HG03060 (cell line): ENCODE data around the gene TBC1D12.
"Not testable (repeated sequence)": the region's sequence is repeated elsewhere in the genome, so short reads cannot be mapped to it uniquely, and the experiment has no call there.

Experiments used
- ATAC-seq: cut with Tn5 transposase; IDR thresholded peaks from one replicate; pipeline ENCODE4 v1.9.1; 2021; ENCODE audit warnings: low read depth, moderate number of reproducible peaks; ENCODE audit not compliant: unreplicated experiment

TBC1D12 gene

DNA sequence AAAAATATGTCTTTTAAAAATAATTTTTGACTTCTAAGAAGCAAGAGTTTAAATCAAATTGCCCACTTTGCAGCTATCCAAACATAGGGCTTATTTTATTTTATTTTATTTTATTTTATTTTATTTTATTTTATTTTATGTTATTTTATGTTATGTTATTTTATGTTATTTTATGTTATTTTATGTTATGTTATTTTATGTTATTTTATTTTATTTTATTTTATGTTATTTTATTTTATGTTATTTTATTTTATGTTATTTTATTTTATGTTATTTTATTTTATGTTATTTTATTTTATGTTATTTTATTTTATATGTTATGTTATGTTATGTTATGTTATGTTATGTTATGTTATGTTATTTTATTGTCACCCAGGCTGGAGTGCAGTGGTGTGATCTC is 129.2 kb downstream of the TBC1D12 start:
- not testable (repeated sequence) for ATAC-seq

DNA sequence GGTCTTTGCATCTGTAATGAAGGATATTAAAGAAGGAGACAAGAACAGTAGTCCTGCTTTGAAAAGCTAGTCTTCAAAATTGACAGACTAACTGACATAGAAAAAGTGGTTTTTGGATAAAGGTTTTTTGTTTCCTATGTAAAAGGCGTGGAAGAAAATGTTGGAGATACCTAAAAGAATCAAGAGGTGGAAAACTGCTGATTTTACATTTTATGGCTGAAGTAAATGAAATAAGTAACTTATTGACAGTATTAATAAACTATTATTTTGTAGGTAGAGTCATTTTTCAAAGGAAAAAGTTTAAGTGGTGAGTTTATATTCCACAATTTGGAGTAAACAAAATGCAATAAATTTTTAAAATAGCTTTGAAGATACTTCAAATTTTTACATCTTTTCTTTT is 130.7 kb downstream of the TBC1D12 start:
- no peak for ATAC-seq

DNA sequence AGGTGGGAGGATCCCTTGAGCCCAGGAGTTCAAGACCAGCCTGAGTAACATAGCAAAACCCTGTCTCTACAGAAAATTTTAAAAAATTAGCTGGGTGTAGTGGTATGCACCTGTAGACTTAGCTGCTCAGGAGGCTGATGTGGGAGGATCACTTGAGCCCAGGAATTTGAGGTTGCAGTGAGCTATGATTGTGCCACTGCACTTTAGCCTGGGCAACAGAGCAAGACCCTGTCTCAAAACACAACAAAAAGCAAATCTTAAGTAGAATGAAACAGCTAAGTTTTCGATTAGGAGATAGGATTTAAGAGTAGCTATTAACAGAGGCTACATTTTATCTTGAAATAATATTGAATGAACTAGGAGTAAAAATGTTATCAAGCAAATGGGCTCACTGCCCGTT is 139.9 kb downstream of the TBC1D12 start:
- ATAC-seq = not testable (repeated sequence)

DNA sequence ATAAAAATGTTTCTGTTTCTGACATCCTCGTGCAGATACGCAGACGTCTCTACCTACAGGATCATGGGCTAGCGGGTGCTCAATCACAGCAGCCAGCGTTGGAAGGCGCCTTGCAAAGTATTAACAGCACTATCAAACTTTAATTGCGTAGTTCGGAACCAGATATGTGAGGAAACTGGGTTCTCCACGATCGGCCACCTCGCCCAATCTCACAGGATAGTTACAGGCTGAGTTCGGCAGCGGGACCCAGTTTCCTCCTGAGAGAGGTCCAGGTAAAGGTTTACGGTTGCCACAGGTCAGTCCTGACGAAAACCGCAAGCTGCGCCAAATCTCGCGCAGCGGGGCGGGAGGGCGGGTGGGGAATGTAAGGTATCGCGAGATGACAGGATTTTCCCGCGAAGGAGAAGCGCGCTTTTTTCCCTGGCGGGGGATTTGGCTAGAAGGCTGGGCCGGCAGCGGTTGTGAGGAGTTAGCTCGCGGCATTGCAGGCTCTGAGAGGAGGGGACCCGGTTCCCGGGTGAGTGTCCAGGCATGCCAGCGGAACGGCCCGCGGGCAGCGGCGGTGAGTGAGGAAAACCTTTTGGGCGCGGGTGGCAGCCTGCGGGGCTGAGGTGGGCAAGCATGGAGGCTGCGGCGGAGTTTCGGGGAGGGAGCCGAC is 143.2 kb downstream of the TBC1D12 start, which contains the start of gene HELLS:
Gene HELLS, plus strand, starts transcription at position 398 of the 658 bp plus-strand sequence. Its CDS starts 134 bp downstream, at position 532.
- ATAC-seq = peak; percentile 61

DNA sequence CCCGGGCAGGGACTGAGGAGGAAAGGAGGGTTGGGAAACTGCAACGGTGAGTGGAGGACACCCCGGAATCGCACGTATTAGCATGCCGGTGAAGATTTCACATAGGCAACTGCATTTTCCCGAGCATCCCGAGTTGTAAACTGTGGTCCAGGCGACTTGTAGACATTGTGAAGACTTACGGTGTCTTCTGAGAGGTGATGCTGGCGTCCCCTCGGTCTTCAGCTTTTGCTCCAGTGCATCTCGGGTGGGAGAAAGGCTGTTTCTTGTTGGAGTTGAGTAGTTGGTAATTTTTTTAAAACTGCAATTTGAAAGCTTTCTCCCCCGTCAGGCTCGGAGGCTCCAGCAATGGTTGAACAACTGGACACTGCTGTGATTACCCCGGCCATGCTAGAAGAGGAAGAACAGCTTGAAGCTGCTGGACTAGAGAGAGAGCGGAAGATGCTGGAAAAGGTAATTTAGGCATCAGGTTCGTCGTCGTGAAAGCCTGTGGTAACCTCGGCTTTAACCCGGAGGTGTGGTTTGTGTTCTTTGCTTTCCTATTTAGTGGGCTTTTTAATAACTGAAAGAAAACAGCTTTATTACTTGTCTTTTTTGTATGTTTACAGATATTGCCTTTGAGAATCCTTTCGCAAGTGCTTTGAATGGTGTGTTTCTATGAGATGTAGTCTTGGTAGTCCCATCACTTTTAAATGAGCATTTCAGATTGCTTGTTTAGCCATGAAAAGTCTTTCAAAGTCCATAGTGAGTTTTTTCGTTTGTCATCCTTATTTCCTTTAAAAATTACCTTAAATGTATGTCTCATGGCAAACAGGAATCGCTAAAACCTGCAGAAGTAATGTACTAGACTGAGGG is 143.9 kb downstream of the TBC1D12 start:
- ATAC-seq = peak; percentile 9

DNA sequence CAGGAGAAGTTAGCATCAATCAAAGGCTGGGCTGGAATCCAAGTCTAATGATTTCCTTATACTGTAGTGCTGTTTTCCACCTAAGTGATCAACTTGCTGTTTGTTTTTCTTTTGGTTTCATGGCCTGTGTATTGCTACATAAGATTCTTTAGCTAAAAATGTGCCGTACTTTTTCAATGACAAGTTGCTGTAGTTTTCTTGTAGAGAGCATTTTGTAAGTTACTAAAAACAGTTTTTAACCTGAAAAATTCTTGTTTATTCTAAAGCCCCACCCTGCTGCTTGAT is 144.5 kb downstream of the TBC1D12 start:
- no peak for ATAC-seq

DNA sequence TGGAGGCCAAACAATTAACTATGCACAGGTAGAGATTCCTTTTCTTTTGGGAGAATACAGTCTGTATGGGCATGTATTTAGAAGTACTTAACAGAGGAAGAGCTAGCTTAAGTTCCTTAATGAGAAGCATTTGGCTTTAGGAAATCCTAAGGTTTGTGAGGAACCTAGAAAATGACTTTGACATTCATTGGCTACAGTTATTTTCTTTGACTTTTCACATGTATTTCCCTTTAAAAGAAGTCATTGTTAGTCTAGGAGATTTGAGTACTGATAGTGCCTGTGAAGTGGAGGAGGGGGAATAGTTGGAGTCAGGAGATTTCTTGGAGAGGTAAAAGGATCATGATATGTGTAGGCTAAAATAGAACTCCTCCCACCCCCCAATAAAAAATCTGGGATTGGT is 146.9 kb downstream of the TBC1D12 start:
- no peak for ATAC-seq

DNA sequence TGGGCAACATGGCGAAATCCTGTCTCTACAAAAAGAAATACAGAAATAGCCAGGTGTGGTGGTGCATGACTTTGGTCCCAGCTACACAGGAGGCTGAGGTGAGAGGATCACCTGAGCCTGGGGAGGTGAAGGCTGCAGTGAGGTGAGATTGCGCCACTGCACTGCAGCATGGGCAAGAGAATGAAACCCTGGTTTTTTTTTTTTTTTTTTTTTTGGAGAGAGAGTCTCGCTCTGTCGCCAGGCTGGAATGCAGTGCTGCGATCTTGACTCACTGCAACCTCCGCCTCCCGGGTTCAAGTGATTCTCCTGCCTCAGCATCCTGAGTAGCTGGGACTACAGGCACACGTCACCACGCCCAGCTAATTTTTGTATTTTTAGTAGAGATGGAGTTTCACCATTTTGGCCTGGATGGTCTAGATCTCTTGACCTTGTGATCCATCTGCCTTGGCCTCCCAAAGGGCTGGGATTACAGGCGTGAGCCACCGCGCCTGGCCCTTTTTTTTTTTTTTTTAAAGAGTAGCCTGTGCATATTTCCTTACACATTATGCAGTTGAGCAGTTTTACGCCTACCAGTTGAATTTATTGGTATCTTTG is 165.5 kb downstream of the TBC1D12 start:
- ATAC-seq = not testable (repeated sequence)

DNA sequence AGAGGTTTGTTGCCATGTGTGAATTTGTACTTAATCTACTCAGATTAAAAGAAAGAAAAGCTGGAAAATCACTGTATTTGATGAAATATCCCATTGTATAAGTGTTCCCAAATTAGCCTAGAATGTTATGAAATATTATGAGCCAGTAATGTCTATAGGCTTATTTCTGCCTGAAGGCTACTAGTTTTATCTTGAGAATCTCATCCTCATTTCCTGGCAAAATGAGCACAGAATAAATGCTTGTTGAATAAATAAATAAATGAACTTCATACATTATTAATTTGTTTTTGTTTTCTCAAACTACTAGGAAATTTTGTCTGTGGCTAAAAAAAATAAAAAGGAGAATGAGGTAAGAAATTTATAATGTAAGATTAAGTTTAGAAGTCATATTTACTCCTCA is 168.7 kb downstream of the TBC1D12 start:
- ATAC-seq = no peak

DNA sequence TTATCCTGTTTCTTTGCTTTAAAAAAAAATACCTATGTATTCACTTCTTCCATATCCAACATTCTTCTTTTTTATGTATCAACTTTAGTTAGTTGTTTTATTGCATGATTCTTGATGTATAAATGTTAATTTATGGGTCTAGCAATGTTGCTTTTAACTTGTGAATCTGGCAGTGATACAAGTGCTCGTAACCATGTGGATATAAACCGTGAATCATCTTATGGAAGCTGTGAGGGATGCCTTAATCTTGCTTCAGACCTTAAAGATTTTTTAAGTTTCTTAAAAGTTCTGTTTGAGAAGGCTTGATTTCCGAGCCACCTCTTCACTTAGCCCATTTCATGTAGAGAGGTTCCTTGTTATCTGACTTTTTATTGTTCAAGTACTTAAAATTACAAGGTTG is 169.2 kb downstream of the TBC1D12 start:
- no peak for ATAC-seq

DNA sequence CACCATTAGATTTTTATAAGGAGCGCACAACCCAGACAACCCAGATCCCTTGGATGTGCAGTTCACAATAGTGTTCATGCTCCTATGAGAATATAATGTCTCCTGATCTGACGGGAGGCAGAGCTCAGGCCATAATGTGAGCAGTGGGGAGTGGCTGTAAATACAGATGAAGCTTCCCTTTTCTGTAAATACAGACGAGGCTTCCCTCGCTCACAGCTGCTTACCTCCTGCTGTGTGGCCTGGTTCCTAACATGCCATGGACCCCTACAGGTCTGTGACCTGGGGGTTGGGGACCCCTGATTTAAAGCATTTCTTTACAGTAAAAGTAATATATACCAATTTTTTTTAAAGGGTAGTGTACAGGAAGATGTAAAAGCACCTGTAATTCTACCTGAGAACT is 176.4 kb downstream of the TBC1D12 start:
- no peak for ATAC-seq

DNA sequence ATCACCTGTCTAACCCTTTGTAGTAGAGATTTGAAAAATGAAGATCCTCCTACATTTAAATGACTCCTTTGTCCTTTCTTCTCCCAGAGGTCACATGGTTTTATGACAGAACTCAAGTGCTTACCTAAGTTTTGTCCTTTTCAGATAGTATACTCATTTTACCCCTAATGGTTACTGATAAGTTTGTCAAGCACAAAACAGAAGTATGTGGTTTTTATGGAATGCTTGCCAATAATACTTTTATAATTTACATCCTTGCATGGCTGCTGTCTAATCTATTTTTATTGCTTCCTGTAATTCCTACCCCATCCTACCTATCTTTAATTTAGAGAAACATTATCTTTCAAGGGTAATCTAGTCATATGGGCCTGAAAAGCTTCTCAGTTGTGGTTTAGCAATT is 180.8 kb downstream of the TBC1D12 start:
- no peak for ATAC-seq
